Measurements from ENCODE around the gene ARID1B.

- TF ChIP-seq CTCF (conservative IDR thresholded peaks at IDR 0.05; ENCODE audit: low read depth, low read length) (no peak), EZH2 (IDR thresholded peaks at IDR 0.05; ENCODE audit: borderline replicate concordance, low read depth, low read length, poor library complexity, severe bottlenecking) (no peak)
Observed at GRCh38 chr6:157157258-157157657, 380.1 kb downstream of the ARID1B start.
